CD1c-positive myeloid dendritic cell (primary cell): ENCODE measurements around the gene CACTIN.
A peak's percentile ranks its signal among the peaks of the same experiment; 100 is the strongest.
"Not testable (repeated sequence)": the region's sequence is repeated elsewhere in the genome, so short reads cannot be mapped to it uniquely, and the experiment has no call there.

Source experiments
- DNase-seq: peaks from one replicate; pipeline ENCODE4 v3.0.0-alpha.2; 2016; ENCODE audit errors: extremely low spot score

Gene CACTIN

GRCh38 chr19:3628766-3629165 is 2.2 kb upstream of the CACTIN start:
- DNase-seq = not testable (repeated sequence)

- DNase-seq = no peak
Observed at GRCh38 chr19:3627351-3627723, 747 bp upstream of the CACTIN start.

GRCh38 chr19:3625996-3626472 is 556 bp downstream of the CACTIN start:
- DNase-seq = no peak

- no peak for DNase-seq
Observed at GRCh38 chr19:3623716-3624115, 2.9 kb downstream of the CACTIN start.

DNA sequence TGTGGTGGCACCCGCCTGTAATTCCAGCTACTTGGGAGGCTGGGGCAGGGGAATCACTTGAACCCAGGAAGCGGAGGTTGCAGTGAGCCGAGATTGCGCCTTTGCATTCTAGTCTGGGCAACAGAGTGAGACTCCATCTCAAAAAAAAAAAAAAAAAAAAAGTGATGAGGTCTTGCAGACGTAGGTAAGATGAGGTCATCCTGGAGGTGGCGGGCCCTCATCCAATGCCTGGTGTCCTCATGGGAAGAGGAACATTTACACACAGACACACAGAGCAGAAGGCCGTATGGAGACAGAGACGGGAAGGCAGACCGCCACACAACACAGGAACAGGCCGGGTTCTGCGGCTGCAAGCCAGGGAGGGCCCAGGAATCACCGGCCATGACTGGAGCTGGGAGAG is 4.4 kb downstream of the CACTIN start:
- DNase-seq = no peak

GRCh38 chr19:3621689-3622088 is 4.9 kb downstream of the CACTIN start:
- no peak for DNase-seq

DNA sequence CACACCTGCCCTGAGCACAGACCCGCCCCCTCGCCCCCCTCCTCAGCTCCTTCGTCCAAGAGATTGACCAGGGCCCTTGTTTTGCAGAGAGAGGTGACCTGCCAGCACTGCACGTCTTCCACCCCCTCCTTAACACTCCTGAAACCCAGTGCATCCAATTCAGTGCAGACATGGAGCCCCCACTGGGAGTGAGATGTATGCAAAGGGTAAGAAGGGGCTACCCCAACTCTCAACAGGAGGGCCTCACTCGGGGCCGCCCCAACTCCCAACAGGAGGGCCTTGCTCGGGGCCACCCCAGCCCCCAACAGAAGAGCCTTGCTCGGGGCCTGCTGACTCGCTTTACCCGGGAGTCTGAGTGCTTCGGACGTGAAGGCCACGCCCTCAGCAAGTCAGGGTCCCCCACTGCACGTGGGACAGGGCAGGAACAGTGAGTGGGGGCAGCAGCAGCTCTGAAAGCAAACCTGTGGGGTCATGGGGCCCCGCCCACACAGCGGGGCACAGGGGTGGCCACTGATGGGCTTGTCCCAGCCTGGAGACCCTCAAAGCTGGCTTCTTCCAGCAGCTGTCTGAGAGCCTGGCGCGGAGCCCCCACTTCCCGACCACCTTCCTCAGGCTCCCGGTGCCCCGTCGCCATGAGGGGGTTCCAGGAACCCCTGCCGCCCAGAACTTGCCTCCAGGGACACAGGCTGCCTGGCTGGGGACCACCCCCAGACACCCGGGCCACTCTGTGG is 5.6 kb downstream of the CACTIN start:
- no peak for DNase-seq

GRCh38 chr19:3620145-3620816 is 6.3 kb downstream of the CACTIN start:
- DNase-seq = no peak

- no peak for DNase-seq
Observed at GRCh38 chr19:3619631-3620012, 7.0 kb downstream of the CACTIN start.

DNA sequence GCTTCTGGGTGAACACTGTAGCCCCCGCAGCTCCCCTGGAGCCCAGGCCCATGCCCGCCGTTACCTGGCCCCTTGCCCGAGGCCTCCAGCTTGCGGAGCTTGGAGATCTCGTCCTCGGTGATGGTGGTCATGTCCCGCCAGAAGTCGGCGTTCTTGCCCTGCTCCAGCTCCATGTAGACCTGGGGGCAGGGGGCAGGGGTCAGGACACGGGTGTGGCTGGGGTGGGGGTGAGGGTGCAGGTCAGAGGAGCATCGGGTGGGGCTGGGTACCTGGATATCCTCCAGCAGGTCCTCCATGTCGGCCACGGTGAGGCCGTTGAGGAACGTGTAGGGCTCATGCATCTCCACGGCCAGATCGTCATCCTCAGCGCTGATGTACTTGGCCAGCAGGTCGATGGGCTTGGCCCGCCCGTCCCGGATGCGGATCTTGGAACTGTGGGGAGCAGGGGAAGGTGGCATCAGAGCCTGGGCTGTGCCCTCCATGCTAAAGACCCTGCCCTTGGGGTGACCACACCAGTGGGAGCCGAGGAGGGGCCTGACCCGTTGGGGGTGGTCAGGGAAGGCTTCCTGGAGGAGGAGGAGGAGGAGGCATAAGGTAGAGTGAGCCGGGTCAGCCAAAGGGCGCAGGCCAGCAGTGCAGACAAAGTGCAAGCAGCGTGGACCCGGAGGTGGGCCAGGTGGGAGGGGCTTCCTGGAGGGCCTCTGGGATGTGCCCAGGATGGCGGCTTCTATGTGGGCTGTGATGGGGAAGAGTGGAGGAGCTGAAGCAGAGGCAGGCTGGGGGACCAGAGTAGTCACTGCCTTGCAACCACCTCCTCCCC is 7.6 kb downstream of the CACTIN start:
- no peak for DNase-seq

GRCh38 chr19:3618144-3618810 is 8.3 kb downstream of the CACTIN start:
- peak; percentile 62 for DNase-seq

DNA sequence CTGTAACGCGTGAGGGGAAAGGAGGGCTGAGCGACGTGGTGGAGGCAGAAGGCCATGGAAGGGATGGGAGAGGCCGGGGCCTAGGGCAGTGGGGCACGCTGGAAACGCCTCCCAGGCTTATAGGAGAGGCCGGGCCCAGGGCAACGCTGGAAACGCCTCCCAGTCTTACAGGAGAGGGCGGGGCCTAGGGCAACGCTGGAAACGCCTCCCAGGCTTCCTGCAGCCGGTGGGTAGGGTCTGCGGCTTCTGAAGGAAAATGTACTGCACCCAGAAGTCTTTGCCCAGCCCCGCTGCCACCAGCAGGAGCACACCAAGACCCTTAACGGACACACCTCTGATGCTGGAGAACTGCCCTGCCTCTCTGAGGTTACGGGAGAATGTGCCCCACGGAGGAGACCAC is 9.1 kb downstream of the CACTIN start:
- peak; percentile 19 for DNase-seq

DNA sequence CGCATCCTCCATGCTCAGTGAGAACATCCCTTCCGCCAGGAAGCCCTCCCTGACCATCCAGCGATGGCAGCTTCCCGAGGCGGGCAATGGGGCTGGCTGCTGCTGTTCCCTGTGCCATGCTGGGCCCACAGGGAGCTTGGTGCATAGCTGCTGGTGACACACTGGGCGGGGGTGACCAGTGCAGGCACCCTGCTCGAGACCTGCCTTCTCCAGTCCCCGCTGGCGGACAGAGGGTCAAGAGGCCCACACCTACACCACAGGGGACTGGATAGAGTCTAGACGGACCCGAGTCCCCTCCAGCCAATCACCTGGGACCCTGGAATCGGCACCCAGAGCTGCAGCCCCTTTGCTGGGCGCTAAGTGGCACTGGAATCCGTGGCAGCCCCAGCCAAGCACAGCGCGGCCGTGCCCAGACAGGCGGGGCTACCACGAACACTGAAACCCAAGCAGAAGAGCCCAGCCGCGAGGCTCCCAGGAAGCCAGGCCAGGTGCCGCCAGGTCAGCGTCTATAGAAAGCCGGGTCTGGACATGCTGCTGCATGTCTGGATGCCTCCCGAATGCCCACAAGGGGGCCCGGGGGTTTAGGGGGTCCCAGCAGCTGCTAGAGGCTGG is 11.0 kb downstream of the CACTIN start:
- no peak for DNase-seq

DNA sequence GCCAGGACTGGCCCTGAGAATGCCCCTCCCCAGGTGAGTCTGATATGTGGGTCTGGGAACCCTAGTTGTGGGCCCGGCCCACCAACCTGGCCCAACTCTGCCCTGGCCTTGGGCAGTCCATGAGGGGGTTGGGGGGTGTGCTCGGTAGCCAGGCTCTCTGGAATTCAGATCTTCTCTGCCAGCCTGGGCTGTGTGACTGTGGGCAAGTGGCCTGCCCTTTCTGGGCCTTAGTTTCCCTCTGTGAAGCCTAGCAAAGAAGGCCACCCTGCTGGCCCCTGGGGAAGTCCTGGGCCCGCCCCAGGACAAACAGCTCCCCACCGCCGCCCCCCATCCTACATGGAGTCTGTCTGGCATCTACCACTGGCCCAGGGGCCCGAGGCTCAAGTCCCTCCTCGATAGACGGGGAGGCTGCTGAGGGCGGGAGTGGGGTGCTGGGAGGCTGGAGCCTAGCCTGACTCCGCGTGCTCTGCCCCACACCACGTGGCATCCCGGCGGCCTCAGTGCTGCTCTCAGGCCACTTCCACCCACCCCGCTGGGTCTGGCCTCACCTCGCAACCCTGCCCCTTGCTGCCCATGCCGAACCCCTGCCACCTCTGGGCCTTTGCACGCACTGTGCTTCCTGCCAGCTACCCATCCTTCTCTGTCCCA is 11.6 kb downstream of the CACTIN start:
- DNase-seq = no peak

DNA sequence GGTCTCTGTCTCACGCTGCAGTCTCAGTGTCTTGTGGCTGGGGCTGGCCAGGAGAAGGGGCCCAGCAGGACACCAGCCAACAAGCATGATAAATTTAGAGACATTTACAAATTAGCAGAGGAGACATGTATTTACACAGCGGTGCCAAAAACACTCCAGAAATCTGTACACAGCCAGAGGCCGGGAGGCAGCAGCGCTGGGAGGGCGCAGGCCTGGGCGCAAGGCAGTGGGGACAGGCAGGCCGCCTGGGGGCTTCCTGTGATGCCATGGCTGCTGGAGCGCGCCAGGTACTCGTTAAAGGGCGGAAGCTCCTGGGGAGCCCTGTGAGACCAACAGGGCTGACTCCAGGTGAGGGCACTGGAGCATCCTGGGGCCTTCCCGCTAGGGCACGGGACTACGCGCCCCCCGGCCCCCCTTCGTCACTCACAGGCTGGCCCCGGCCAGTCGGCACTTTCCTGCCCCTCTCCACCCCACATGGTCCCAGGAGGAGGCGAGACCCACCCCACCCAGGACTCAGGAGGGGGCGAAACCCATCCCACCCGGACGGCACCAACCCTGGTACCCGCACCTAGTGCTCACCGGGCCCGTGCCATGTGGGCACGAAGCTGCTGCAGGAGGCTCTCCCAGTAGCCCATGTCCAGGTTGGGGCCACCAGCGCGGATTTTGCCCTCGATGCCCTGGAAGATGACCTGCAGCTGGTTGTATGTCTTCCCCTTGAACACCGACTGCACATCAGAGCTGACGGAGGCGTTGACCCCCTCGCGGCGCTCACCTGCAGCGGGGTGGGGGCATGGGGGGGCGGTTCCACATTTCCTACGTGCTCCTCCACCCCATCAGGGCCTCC is 12.6 kb downstream of the CACTIN start:
- no peak for DNase-seq

GRCh38 chr19:3612901-3613741 is 13.5 kb downstream of the CACTIN start:
- DNase-seq = no peak

DNA sequence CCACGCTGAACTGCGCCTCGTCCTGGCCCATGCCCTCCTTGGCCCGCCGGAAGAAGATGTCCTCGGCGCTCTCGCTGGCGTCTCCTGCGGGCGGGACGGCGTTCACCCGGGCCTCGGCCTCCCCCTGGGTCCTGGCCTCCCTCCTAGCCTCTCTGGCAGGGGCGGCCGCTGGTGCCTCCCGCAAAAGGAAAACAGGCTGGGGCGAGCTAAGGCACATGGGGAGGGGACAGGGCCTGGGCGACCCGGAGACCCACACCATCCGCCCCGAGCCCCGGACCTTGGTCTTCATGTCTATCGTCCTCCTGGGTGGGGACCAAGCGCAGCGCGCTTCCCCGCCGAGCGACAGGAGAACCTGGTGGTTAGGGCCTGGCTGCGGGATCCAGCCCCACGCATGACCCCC is 14.3 kb downstream of the CACTIN start:
- DNase-seq = no peak

GRCh38 chr19:3611841-3612240 is 14.7 kb downstream of the CACTIN start:
- no peak for DNase-seq
